GM18517 (cell line): ENCODE results near the gene EPHA4.
"Not testable (repeated sequence)": the region's sequence is repeated elsewhere in the genome, so short reads cannot be mapped to it uniquely, and the experiment has no call there.

Source experiments
- ATAC-seq: cut with Tn5 transposase; IDR thresholded peaks from one replicate; pipeline ENCODE4 v1.9.1; 2021; ENCODE audit warnings: mild to moderate bottlenecking, moderate library complexity; ENCODE audit not compliant: unreplicated experiment

The EPHA4 gene

DNA sequence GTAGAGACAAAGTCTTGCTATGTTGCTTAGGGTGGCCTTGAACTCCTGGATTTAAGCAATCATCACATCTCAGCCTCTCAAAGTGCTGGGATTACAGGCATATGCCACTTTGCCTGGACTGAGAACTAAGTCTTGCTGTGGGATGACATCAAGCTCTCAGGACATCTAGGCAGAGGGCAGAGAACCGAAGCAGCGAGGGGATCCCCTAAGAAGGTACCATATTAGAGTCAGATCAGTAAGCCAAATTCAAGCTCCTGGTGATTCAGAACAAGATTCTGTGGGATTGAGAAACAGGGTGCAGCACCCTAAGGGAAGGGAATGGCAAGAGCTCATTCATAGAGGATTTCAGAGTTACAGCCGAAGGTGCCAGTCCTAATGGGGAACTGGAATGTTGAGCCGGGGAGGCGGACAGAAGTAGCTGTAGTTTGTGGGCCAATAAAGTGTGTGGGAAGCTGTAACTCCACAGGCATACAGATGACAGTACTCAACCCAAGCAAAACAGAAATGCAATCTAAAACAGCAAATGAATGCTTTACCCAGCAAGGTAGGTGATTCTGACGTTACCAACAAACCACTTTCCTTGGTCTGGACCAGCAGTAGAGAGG is 30.9 kb downstream of the EPHA4 start:
- ATAC-seq: no peak

GRCh38 chr2:221539246-221539645 is 32.9 kb downstream of the EPHA4 start:
- ATAC-seq: no peak

DNA sequence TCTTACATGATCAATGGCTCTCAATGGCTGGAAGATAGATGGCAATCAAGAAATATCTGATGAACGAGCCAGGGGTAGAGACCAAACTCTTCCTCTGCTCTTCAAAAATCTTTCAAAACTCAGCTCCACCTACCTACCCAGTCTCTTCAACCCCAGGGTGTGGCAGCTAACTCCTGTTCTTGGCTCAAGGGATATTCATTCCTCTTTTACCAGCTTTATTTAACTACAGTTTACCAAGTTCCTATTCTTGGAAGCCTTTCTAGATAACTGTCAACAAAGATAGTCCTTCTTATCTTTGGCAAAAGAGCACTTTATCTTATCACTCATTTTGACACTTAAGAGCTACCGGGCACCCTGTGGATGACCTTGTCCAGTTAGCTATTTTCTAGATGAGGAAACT is 36.3 kb downstream of the EPHA4 start:
- ATAC-seq: no peak

GRCh38 chr2:221533299-221533698 is 38.8 kb downstream of the EPHA4 start:
- ATAC-seq: no peak

DNA sequence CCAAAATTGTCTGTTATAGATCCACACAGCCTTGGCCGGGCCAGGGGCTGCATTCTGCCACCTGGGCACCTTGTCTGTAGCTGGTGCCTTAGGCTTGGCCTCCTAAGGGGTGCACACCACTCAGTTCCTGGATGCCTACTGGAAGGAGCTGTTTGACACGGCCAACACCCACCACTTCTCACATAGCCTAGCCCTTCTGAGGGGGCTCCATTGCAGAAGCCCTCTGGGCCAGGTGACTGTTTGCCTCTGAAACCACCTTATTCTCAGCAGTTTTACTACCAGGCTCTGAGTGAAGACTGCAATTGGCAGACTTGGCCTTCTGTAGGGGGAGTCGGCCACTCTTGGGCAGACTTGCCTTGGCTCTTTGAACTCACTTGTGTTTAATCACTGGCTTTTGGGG is 39.5 kb downstream of the EPHA4 start:
- no peak for ATAC-seq

DNA sequence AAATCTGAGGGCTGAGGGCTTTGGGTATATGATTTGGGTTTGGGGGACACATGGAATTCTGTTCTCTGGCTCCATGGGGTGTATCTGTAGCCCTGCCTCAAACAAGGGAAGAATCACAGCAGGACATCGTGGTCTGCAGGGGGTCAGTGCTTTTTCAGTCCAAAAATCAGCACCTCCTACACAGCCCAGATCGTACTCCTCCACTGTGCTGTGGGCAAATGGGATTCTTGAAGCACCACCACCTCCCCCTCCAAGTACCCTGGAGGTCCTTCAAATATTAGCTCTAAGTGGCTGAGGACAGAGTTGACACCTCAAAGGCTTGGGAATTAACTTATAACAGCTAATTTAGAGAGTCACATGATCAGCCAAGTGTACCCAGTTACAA is 41.5 kb downstream of the EPHA4 start:
- no peak for ATAC-seq

DNA sequence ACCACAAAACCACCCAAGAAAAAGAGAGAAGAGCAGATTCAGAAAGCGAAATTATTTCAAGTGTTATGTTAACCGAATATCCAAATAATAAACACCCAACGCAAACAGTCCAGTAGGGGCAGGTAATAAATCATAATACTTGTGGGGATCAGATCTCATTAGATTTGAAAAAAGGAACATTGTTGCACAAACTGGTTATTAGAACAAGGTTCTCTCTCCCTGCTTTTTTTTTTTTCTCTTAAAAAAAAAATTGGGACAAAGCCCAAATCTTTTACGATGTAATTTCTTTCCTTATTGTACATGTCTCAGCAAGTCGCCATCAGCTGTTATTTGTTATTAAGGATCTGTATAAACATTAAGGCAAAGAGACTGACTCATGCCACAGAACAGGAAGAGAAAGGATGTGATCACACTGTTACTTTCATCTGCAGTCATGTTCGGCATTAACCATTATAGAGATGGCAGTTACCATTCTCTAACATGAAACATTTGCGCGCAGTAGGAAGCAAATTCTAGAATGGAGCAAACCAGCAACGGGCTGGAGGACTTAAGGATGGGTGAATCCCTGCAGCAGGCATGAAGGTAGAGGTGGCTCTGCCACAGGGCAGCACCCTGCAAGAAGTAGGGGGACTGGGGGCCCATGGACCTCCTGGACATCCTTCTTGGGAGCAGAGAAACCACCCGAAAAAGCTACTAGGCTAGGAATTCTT is 42.0 kb downstream of the EPHA4 start:
- ATAC-seq: no peak

DNA sequence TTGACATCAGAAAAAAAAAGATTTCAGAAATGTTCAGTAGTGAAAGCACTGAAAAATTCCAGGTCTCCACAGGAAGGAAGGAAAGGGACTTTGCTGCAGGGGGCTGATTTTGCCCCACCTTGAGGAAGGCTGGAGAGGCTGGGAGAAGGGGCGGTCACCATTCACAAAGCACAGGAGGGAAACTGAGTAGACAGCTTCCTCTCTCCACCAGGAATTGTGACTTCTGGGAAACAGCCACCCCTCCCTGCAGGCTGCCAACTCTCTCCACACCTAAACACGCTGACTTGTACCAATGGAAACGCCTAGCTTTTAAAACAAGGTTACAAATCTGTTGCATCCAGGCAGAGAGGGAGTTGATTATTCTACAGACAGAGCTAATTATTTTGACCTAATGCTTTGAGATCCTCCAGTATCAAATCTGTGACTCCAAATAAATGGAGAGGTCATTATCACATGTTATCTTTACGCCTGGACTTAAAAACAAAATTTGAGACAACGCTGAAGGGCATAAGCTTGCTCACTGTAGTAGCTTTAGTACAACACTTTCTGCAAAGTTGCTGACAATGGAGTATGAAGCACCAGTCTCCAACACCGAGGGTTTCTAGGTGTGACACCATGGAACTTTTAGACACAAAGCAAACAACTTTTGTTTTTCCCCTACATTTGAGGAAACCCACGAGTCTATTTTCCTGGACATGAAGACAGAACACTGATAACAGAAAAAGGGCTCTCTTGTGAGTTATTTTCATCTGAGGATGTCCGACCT is 42.7 kb downstream of the EPHA4 start:
- no peak for ATAC-seq

GRCh38 chr2:221527776-221528309 is 44.3 kb downstream of the EPHA4 start:
- ATAC-seq: no peak

- ATAC-seq: no peak
Measured at GRCh38 chr2:221524158-221524557, 47.9 kb downstream of the EPHA4 start.

GRCh38 chr2:221521233-221521845 is 50.8 kb downstream of the EPHA4 start:
- ATAC-seq: no peak

DNA sequence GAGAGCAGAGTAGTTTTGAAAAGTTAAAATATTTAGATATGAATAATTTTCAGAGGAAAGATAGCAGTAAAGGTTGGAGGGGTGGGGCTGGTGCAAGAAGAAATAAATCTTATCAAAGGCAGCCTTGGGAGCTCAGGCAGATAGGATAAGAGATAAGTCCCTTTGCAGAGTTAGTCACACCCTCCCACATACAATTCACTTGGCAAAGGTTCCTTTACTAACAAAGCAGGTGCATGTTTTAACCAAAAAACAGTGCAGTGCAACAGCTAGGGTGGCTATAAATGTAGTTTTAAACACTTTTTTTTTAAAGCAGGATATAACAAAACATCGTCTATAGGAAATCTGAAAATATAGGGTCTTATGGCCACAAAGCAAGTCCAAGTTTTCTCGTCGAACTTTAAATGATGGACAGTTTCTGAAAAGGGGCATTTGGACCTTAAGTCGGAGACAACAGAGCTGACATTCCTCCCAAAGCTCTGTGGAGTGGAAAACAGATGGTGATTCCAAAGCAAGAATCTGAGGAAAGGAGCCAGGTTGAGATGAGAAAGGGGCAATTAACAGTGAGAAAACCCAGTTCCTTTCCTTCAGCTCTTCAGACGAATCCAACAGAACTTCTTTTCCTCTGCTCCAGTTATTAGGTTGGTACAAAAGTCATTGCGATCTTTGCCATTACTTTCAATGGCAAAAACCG is 53.0 kb downstream of the EPHA4 start:
- no peak for ATAC-seq

- ATAC-seq: peak; percentile 63
Measured at GRCh38 chr2:221518201-221518934, 53.7 kb downstream of the EPHA4 start.

GRCh38 chr2:221517696-221518151 is 54.4 kb downstream of the EPHA4 start:
- ATAC-seq: peak; percentile 93

GRCh38 chr2:221517146-221517695 is 54.9 kb downstream of the EPHA4 start:
- no peak for ATAC-seq

DNA sequence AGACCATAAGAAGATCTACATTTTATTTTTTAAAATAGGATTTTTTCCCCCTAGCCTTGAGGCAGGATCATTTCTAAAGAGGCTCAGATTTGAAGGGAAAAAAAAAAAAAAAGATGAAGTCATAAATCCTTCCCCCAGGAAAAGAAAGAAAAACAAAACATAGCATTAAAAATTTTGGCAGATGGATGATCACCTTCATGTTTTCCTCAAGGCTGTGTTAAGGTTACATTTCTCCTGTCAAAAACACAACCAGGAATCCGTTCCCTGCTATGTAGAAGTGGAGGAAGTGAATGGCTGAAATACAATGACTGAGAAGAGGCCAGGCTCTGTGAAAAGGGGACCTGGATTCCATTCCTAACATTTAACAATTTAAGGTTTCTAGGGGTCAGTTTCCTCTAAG is 56.2 kb downstream of the EPHA4 start:
- ATAC-seq: no peak

DNA sequence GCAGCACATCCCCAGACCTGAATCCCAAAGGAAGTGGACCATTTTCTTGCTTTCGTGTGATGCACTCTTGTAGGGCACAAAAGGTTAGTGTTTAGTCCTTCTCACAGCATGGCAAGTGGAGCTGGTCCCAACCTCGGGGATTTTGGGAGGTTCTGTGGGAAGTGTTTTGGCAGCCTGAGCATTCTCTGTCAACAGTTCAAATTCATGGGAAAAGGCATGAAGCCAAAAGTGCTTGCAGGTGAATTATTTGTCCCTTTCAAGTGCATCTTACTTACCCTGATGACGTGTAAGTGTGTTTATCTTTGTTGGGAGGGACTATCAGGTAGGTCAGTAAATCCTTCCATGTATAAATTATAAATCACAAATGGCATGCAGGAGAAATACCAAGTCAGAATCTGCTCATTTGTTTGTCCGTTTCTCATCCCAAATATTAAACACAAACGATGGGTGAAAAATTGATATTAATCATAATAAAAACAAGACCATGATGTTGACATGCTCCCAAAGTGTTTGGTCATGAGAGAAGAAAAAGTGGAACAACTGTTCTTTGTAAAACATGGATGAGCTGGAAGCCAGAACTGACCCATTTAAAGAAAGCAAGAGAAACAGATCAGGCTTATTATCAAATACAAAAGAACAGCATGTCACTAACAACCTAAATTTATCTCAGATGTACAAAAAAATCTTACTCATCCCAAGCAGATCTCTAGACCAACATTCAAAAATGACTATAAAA is 57.6 kb downstream of the EPHA4 start:
- ATAC-seq: no peak

GRCh38 chr2:221513232-221513631 is 58.9 kb downstream of the EPHA4 start:
- no peak for ATAC-seq

- ATAC-seq: not testable (repeated sequence)
Measured at GRCh38 chr2:221511325-221511724, 60.8 kb downstream of the EPHA4 start.
